NCI-H1048 (cell line): ENCODE measurements around the gene MBD5.

Experiments used
- DNase-seq: peaks from one replicate; lab custom pipeline; 2025; lab: John Stamatoyannopoulos, UW

MBD5 gene

GRCh38 chr2:148548716-148549400, 528.0 kb downstream of the MBD5 start:
- DNase-seq, result no peak

- DNase-seq, result no peak
These were observed 531.9 kb downstream of the MBD5 start for GRCh38 chr2:148552675-148553331.

- no peak for DNase-seq
These were observed 532.5 kb downstream of the MBD5 start for GRCh38 chr2:148553332-148553887.

- no peak for DNase-seq
These were observed 533.8 kb downstream of the MBD5 start for GRCh38 chr2:148554459-148555247.

- DNase-seq, result no peak
These were observed 534.9 kb downstream of the MBD5 start for GRCh38 chr2:148555622-148556294.

GRCh38 chr2:148557844-148558436, 537.0 kb downstream of the MBD5 start:
- DNase-seq, result no peak

- DNase-seq, result no peak
These were observed 539.6 kb downstream of the MBD5 start for GRCh38 chr2:148560496-148560895.

GRCh38 chr2:148561389-148561788, 540.5 kb downstream of the MBD5 start:
- no peak for DNase-seq

GRCh38 chr2:148565272-148565894, 544.5 kb downstream of the MBD5 start:
- DNase-seq, result no peak
